Spleen (tissue), 11 donors: Measurements from ENCODE around the gene NHP2. TPM values are rescaled to one million over a fixed set of nuclear protein-coding genes. Genes with fewer than 3 reads are reported as not detected.

Experiments used
- DNase-seq: peaks from one replicate; pipeline ENCODE4 v3.0.0-alpha.2; 2020
- H3K27ac ChIP-seq, 8 donors: fragments of 200-600 bp; sonication (generic) in 7 of 8; 1 replicate in 4 of 8; 2 replicates in 4 of 8; pipeline versions ENCODE4 v1.5.0 to v1.8.0; 2016 to 2021; ENCODE audit warnings: inconsistent platforms in 4 of 8, mild to moderate bottlenecking in 4 of 8, moderate library complexity in 1 of 8
- H3K27me3 ChIP-seq, 7 donors: fragments of 200-600 bp; sonication (generic) in 6 of 7; replicated peaks in 1 of 7; 1 replicate in 4 of 7; 2 replicates in 3 of 7; pipeline versions ENCODE4 v1.5.0 to v1.8.0; 2016 to 2021; ENCODE audit warnings: inconsistent platforms in 3 of 7, mild to moderate bottlenecking in 1 of 7
- H3K36me3 ChIP-seq, 6 donors: fragments of 200-600 bp; sonication (generic) in 5 of 6; 1 replicate in 4 of 6; 2 replicates in 2 of 6; pipeline versions ENCODE4 v1.5.0 to v1.8.0; 2016 to 2021; ENCODE audit warnings: inconsistent platforms in 2 of 6
- H3K4me1 ChIP-seq, 6 donors: fragments of 200-600 bp; sonication (generic) in 5 of 6; 1 replicate in 3 of 6; 2 replicates in 3 of 6; pipeline versions ENCODE4 v1.5.0 to v1.8.0; 2016 to 2021; ENCODE audit warnings: inconsistent platforms in 3 of 6
- H3K4me3 ChIP-seq, 8 donors: fragments of 200-600 bp; sonication (generic) in 7 of 8; 1 replicate in 4 of 8; 2 replicates in 4 of 8; pipeline versions ENCODE4 v1.5.0 to v1.8.0; 2016 to 2021; ENCODE audit warnings: inconsistent platforms in 4 of 8, mild to moderate bottlenecking in 4 of 8, moderate library complexity in 2 of 8
- H3K9me3 ChIP-seq, 8 donors: fragments of 200-600 bp; sonication (generic) in 7 of 8; 1 replicate in 4 of 8; 2 replicates in 4 of 8; pipeline versions ENCODE4 v1.5.0 to v1.8.0; 2016 to 2021; ENCODE audit warnings: inconsistent platforms in 4 of 8
- CTCF ChIP-seq, 11 experiments: fragments of 200-600 bp in 7 of 11; fragments of 450-650 bp in 4 of 11; sonication (generic) in 4 of 11; IDR thresholded peaks in 8 of 11; conservative IDR thresholded peaks in 3 of 11; 1 replicate in 7 of 11; 2 replicates in 4 of 11; pipeline versions ENCODE4 v1.4.0 to v1.8.0; 2016 to 2021; ENCODE audit warnings: antibody characterized with exemption in 11 of 11, inconsistent platforms in 4 of 11, mild to moderate bottlenecking in 1 of 11
- POLR2A ChIP-seq, 3 donors: fragments of 450-650 bp; IDR thresholded peaks; one replicate each; pipeline ENCODE4 v1.5.1; 2017; ENCODE audit warnings: antibody characterized with exemption in 3 of 3, mild to moderate bottlenecking in 1 of 3
- POLR2AphosphoS5 ChIP-seq, 3 donors: sonication (generic); formaldehyde crosslinking; IDR thresholded peaks; one replicate each; pipeline ENCODE4 v1.5.1; 2017; ENCODE audit warnings: antibody characterized with exemption in 3 of 3
- WGBS, 5 donors: extraction: QIAGEN DNeasy Blood & Tissue Kit in 3 of 5; methylation state at CpG; one replicate each; pipeline versions ENCODE4 v1.1.5 to v1.1.7; 2013 to 2018; 5-methylcytosine and 5-hydroxymethylcytosine counted together
- intact Hi-C: fragments of 100-400 bp; cut with DNase I; formaldehyde crosslinking; loops from one replicate; pipeline ENCODE4 v1.15.0; 2023; ENCODE audit warnings: low total_unique reads
- polyA plus RNA-seq, 3 donors: library from polyadenylated mRNA; stranded (reverse); fragments of 200-250 nt; gene quantifications; one replicate each; pipeline ENCODE4 v1.2.1, GENCODE V29; 2013
- total RNA-seq, 7 donors: library from RNA; depleted of rRNA in 3 of 7; stranded (reverse); fragments of >200 nt in 3 of 7; fragmentation: NEBNext Ultra II Directional in 4 of 7; extraction: Animal tissue kit (Norgen Biotek cat#: 25700) in 4 of 7; gene quantifications; one replicate each; pipeline versions ENCODE4 v1.1.0 to v1.2.1, GENCODE V29; 2016 to 2021
- donor health status: healthy with polysubstance abuse.
- donor health status: DM: no; HTN: no; CAD: no; lungs with moderate emphysema.
- donor health status: DM: no; HTN: no; CAD: no.
- donor health status: Bipolar disorder and iron deficiency.
- donor health status: healthy.
- donor health status: DM: no; HTN: no; CAD: no.
- donor health status: DM: yes; HTN: yes; CAD: no.

Gene NHP2
- total and polyA plus RNA-seq, 10 donors, result 53.7 to 162 (median 98.2) TPM

DNA sequence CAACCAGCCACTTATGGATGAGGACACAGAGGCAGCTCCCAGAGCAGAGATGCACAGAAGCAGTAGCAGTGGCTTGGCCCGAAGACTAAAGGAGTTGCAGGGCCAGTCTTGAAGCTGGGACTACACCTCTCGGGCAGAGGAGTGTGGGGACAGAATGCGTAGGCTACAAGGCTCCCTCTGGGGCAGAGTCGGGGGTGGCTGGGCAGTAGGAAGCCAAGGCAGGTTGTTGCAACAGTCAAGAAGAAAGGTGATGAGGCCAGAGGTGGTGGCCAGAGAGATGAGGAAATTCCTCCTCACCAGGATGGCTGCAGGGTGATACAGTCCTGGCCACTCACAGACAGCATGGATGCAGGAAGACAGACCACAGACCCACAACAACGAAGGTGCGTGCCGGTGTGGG, 45.2 kb downstream of the NHP2 start:
- H3K4me1 ChIP-seq, result peaks cover 0 to 27% (median 19%) of the 10 kb centered on the region in 6 donors
- H3K27me3 ChIP-seq, result peaks cover 0 to 28% (median 6%) of the 10 kb centered on the region in 7 donors
- H3K36me3 ChIP-seq, result no peaks in the 10 kb centered on the region
- peaks cover 0 to 4% (median 0%) of the 10 kb centered on the region in 8 donors for H3K9me3 ChIP-seq
- H3K27ac ChIP-seq, result no peak overlapping the region
- 69 to 81% (median 71%) methylated on average over 7 of the region's 7 CpGs for WGBS, 5 donors
- no peak overlapping the region for H3K4me3 ChIP-seq
- intact Hi-C loops, result no loop called here
- TF ChIP-seq CTCF (IDR thresholded peaks at IDR 0.05 in 8 of 11, conservative IDR thresholded peaks at IDR 0.05 in 3 of 11) (no peak), POLR2A (IDR thresholded peaks at IDR 0.05) (no peak), POLR2AphosphoS5 (IDR thresholded peaks at IDR 0.05) (no peak)
- DNase-seq, result no peak

GRCh38 chr5:178107756-178108310, 45.9 kb downstream of the NHP2 start:
- TF ChIP-seq POLR2A (IDR thresholded peaks at IDR 0.05) (no peak), CTCF (IDR thresholded peaks at IDR 0.05 in 8 of 11, conservative IDR thresholded peaks at IDR 0.05 in 3 of 11) (no peak), POLR2AphosphoS5 (IDR thresholded peaks at IDR 0.05) (no peak)
- Histone ChIP-seq H3K4me3 (no peak overlapping the region), H3K36me3 (no peaks in the 10 kb centered on the region), H3K27ac (no peak overlapping the region), H3K27me3 (peaks cover 0 to 21% (median under 1%) of the 10 kb centered on the region in 7 donors), H3K4me1 (peaks cover 0 to 21% (median 13%) of the 10 kb centered on the region in 6 donors), H3K9me3 (peaks cover 0 to 4% (median 0%) of the 10 kb centered on the region in 8 donors)
- 62 to 85% (median 76%) methylated on average over 5 of the region's 5 CpGs for WGBS, 5 donors
- intact Hi-C loops, result no loop called here
- DNase-seq, result no peak

DNA sequence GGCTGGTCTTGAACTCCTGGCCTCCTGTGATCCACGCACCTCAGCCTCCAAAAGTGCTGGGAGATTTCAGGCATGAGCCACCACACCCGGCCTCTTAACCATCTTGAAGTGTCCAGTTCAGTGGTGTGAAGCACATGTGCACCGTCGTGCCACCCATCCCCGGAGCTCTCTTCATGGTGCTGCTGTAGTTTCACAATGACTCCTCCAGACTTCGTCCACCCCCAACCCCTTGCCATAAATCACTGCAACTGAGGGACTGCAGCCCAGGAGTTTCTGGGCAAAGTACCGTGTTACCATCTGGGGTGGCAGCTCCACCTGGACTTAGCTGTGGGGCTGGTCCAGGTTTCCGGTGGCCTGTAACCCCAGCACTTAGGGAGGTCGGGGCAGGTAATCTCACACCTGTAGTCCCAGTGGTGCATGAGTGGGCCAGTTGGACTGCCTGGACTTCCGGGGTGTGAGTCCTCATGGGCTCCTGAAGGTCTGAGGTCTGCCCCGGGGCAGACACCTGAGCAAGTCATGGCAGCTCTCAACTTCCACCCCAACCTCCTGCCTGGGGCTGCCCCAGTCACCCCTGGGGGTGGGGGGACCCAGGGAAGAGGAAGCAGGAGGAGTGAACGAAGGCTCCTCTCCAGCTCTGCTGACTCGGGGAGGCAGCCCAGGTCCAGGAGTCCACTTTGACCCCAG, 47.0 kb downstream of the NHP2 start:
- no peak for DNase-seq
- TF ChIP-seq POLR2AphosphoS5 (IDR thresholded peaks at IDR 0.05) (no peak), CTCF (IDR thresholded peaks at IDR 0.05 in 8 of 11, conservative IDR thresholded peaks at IDR 0.05 in 3 of 11) (no peak), POLR2A (IDR thresholded peaks at IDR 0.05) (no peak)
- intact Hi-C loops, result no loop called here
- peaks cover 0 to 17% (median 11%) of the 10 kb centered on the region in 6 donors for H3K4me1 ChIP-seq
- H3K4me3 ChIP-seq, result no peak overlapping the region
- H3K36me3 ChIP-seq, result no peaks in the 10 kb centered on the region
- H3K27me3 ChIP-seq, result peaks cover 0 to 12% (median 0%) of the 10 kb centered on the region in 7 donors
- H3K27ac ChIP-seq, result no peak overlapping the region
- H3K9me3 ChIP-seq, result no peaks in the 10 kb centered on the region
- 64 to 76% (median 73%) methylated on average over 9 to 13 of the region's 13 CpGs for WGBS, 5 donors

GRCh38 chr5:178106086-178106485, 47.6 kb downstream of the NHP2 start:
- Histone ChIP-seq H3K27me3 (peaks cover 0 to 12% (median 0%) of the 10 kb centered on the region in 7 donors), H3K4me3 (no peak overlapping the region), H3K4me1 (peaks cover 0 to 17% (median 11%) of the 10 kb centered on the region in 6 donors), H3K9me3 (no peaks in the 10 kb centered on the region), H3K27ac (no peak overlapping the region), H3K36me3 (no peaks in the 10 kb centered on the region)
- 62 to 71% (median 67%) methylated on average over 3 to 4 of the region's 4 CpGs for WGBS, 5 donors
- intact Hi-C loops, result no loop called here
- no peak for DNase-seq
- TF ChIP-seq CTCF (IDR thresholded peaks at IDR 0.05 in 8 of 11, conservative IDR thresholded peaks at IDR 0.05 in 3 of 11) (no peak), POLR2AphosphoS5 (IDR thresholded peaks at IDR 0.05) (no peak), POLR2A (IDR thresholded peaks at IDR 0.05) (no peak)
